Muscle of back (tissue), 13 donors: ENCODE results near the gene CSTF1. TPM values are rescaled to one million over a fixed set of nuclear protein-coding genes. Genes with fewer than 3 reads are reported as not detected.

Source experiments
- DNase-seq, 3 donors: peaks; one replicate each; pipeline versions ENCODE4 v3.0.0 to v3.0.0-alpha.2; 2013
- long read RNA-seq, 9 donors: transcript quantifications; one replicate each; lab custom pipeline, GENCODE V29; 2026
- polyA plus RNA-seq, 10 donors: library from polyadenylated mRNA; unstranded; fragments of 120-200 nt; gene quantifications; one replicate each; pipeline ENCODE4 v1.2.1, GENCODE V29; 2013; ENCODE audit not compliant: insufficient read length in 10 of 10

Gene CSTF1
- 10 to 100 TPM; 24.0 to 31.3 (median 26.9) TPM for polyA plus RNA-seq
- long read RNA-seq, donor 1, full-length matches to known transcripts, result 8 of 18 reads
- long read RNA-seq, donor 1, partial matches to known transcripts, result 10 of 18 reads
- long read RNA-seq, donor 1, other reads (novel, unspliced or antisense), result 0 of 18 reads
- long read RNA-seq, donor 2, full-length matches to known transcripts, result 1 of 1 reads
- long read RNA-seq, donor 2, partial matches to known transcripts, result 0 of 1 reads
- long read RNA-seq, donor 2, other reads (novel, unspliced or antisense), result 0 of 1 reads
- long read RNA-seq, donor 3, result 0 reads
- long read RNA-seq, donor 4, partial matches to known transcripts, result 11 of 12 reads
- long read RNA-seq, donor 4, other reads (novel, unspliced or antisense), result 0 of 12 reads
- long read RNA-seq, donor 5, full-length matches to known transcripts, result 3 of 9 reads
- long read RNA-seq, donor 5, partial matches to known transcripts, result 6 of 9 reads
- long read RNA-seq, donor 5, other reads (novel, unspliced or antisense), result 0 of 9 reads
- long read RNA-seq, donor 6, full-length matches to known transcripts, result 5 of 17 reads
- long read RNA-seq, donor 6, partial matches to known transcripts, result 12 of 17 reads
- long read RNA-seq, donor 6, other reads (novel, unspliced or antisense), result 0 of 17 reads
- long read RNA-seq, donor 7, full-length matches to known transcripts, result 3 of 3 reads
- long read RNA-seq, donor 7, partial matches to known transcripts, result 0 of 3 reads
- long read RNA-seq, donor 7, other reads (novel, unspliced or antisense), result 0 of 3 reads
- long read RNA-seq, donor 8, full-length matches to known transcripts, result 5 of 16 reads
- long read RNA-seq, donor 8, partial matches to known transcripts, result 11 of 16 reads
- long read RNA-seq, donor 8, other reads (novel, unspliced or antisense), result 0 of 16 reads
- long read RNA-seq, donor 9, result 0 reads

- peak; percentile 99 to 100 (median 99) for DNase-seq
These were observed at the start of gene CSTF1, which contains the start of gene AURKA for GRCh38 chr20:56392132-56392880. TSS of gene CSTF1 (plus strand) at chr20:56392645. CDS start at chr20:56395553, 2,908 bp downstream. TSS of gene AURKA (minus strand) at chr20:56392215. CDS start at chr20:56388197, 4,018 bp downstream.

- DNase-seq, result no peak
These were observed 49.7 kb upstream of the CSTF1 start for GRCh38 chr20:56342783-56343182.

GRCh38 chr20:56343861-56344381 lies 48.5 kb upstream of the CSTF1 start:
- DNase-seq, result peak in 2 of 3 donors; percentile 14 to 55

GRCh38 chr20:56345911-56346310 lies 46.5 kb upstream of the CSTF1 start:
- no peak for DNase-seq

DNA sequence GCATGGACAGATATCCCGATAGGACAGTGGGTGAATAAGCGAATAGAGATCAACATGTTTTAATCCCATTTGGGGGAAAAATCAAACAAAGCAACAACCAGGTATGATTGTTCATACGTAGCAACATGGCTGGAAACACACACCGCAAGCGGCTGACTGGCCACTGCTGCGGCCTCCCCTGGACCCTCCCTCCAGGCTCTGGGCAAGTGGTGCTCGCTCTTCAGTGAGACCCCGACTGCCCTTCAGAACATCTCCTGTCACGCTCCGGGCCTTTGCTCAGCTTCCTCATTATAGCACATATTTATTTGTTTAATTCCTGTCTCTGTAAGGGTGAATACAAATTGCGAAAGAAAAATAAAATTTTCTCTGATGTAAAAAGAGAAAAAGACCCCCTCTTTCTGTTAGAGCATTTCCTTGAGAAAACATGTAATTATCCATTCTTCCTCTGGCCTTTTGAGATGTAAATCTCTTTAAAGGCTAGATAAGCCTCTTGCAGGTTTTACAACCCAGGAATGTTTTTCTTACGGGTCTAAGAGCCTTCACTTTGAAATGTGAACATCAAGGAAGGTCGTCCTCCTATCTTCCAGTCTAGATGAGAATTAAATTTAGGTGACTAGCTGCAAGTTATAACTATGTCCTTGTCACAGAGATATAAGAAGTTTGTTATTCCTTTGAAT lies 44.7 kb upstream of the CSTF1 start:
- DNase-seq, result no peak

GRCh38 chr20:56348305-56348693 lies 44.1 kb upstream of the CSTF1 start:
- no peak for DNase-seq

- no peak for DNase-seq
These were observed 43.7 kb upstream of the CSTF1 start for GRCh38 chr20:56348746-56349145.

GRCh38 chr20:56350842-56351241 lies 41.6 kb upstream of the CSTF1 start:
- DNase-seq, result no peak

DNA sequence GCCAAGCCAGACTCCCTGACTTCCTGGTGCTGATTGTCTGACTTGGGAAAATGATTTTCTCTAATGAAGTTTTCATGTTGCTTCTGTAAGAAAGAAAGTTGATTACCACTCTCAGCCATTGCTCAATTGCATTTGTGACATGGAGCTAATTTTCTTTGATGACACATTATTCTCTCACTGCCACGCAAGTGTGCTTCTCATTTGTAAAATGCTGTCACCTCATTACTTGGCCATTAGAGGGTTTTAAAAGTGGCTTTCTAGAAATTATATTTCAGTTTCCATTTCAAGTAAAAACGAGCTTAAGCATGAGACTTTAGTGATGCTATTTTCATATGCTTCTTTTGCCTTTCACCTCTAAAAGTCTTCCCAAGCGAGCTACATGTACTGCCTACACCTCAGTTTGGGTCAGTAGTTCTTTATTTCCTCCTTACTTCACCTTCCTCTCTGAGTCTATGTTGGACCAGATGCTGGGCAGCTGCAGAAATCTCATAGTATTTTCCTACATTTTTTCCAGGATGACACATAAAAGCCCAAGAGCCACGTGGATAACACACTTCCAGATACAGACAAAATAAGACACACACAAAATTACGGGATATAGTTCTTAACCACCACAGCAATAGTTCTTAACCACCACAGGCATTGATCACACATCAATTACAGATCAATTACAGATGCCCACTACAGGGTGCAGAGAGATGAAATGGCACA lies 39.9 kb upstream of the CSTF1 start:
- no peak for DNase-seq

GRCh38 chr20:56353356-56353755 lies 39.1 kb upstream of the CSTF1 start:
- DNase-seq, result no peak

- no peak for DNase-seq
These were observed 34.4 kb upstream of the CSTF1 start for GRCh38 chr20:56358070-56358469.

- DNase-seq, result peak; percentile 90 to 94 (median 93)
These were observed 33.7 kb upstream of the CSTF1 start, which contains the start of gene FAM210B for GRCh38 chr20:56358600-56359211. TSS of gene FAM210B (plus strand) at chr20:56358974. CDS start at chr20:56359006, 32 bp downstream.

DNA sequence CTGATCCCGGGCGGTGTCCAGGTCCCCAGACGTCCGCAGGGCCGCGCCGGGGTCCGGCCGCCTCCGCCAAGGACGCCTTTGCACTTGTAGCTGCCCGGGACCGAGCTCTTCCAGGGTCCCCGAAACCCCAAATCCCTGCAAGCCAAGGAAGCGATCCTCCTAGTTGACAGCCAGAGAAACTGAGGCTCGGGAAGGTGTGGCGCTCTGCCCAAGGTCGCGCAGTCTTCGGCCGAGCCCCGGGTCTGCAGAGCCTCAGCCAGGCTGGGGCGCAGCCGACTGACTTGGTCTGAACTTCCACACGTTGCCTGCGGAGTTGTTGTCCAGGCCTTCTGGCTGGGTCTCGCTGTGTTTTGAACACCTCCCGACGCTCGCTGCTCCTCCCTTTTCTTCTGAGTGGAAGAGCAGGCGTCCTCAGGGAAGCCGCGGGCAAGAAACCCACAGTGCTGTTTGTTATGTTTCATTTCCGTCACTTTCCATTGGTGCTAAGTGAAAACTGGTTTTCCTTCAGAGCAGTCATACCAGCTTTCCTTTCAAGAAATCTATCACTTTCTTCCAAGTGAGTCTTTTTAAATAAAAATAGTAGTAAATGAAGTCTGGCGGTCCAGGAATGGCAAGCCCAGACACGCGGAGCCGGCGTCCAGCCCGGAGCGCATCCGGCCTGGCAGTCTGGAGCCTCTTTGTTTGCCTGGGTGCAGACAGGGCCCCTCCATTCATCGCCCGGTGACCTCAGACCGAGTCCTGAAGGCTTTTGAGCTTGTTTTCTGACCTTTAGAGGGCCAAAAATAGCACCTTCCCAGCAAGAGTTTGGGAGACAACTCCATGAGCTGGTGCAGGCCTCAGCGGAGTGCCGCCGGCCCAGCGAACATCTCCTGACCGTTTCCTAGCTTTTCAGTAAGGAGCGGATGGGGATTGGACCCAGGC lies 33.0 kb upstream of the CSTF1 start:
- DNase-seq, result peak; percentile 45 to 88 (median 73)

DNA sequence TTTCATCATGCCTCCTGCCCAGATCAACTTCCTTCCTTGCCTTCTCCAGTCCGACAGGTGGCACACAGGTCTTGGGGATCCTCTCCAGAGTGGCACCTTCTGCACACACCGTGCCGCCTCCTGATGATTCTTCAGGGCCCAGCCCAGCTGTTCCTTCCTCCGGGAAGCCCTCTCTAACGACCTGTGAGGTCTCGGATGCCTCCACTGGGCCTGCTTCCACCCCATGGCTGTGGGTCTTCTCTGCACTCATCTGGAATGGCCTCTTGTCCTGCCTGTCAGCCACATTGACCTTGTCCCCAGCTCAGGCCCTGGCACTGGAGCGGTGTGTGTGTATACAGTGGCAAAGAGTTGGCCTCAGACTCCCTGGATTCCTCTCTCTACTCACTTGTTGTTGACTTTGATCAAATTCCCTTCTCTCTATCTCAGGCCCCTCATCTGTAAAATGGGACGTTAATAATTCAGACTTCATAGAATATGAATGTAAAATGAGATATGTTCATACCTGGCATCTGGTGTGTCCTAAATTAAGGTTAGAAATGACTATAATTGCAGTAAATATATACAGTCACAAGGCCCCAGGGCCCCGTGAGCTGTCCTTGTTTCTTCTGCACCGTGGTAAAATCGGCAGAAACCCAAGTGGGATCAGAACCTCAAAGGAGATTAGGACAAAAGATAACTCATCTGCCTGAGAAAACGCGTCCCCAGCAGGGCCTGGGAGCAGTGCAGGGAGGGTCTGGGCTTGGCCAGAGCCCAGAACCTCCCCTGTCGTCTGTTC lies 32.1 kb upstream of the CSTF1 start:
- no peak for DNase-seq

- DNase-seq, result no peak
These were observed 31.6 kb upstream of the CSTF1 start for GRCh38 chr20:56360908-56361205.

- DNase-seq, result no peak
These were observed 30.5 kb upstream of the CSTF1 start for GRCh38 chr20:56361900-56362299.

GRCh38 chr20:56362833-56363413 lies 29.5 kb upstream of the CSTF1 start:
- peak in 1 of 3 donors; percentile 6 for DNase-seq
